ENCODE data around the gene ZNF641. TPM values are rescaled to one million over a fixed set of nuclear protein-coding genes. Genes with fewer than 3 reads are reported as not detected.
"Not testable (repeated sequence)": the region's sequence is repeated elsewhere in the genome, so short reads cannot be mapped to it uniquely, and the experiment has no call there.

The ZNF641 gene
- polyA plus RNA-seq, 4 donors = 4.0 to 17.8 (median 4.6) TPM

- FAIRE-seq = no peak
- 96 to 99% (median 96%) methylated on average over 8 of the region's 8 CpGs for WGBS, 3 donors
- H3K4me1 ChIP-seq (ENCODE audit: control insufficient read depth in 3 of 3, insufficient read depth in 2 of 3, low read depth in 1 of 3, low read length in 2 of 3) = no peaks in the 10 kb centered on the region
- H3K9me3 ChIP-seq (ENCODE audit: control insufficient read depth in 2 of 2, insufficient read depth in 1 of 2, low read depth in 1 of 2, low read length in 1 of 2) = no peaks in the 10 kb centered on the region
- H3K36me3 ChIP-seq (ENCODE audit: control insufficient read depth in 3 of 3, insufficient read depth in 2 of 3, low read depth in 1 of 3, low read length in 3 of 3) = peaks cover 12 to 37% (median 15%) of the 10 kb centered on the region in 3 donors
- H3K27me3 ChIP-seq (ENCODE audit: control insufficient read depth in 3 of 3, insufficient read depth in 3 of 3, low read length in 3 of 3) = no peaks in the 10 kb centered on the region
- no peak overlapping the region for H3K4me3 ChIP-seq (ENCODE audit: low read depth in 1 of 3, low read length in 3 of 3)
- no peak overlapping the region for H3K27ac ChIP-seq (ENCODE audit: low read depth in 1 of 3, low read length in 2 of 3)
- DNase-seq = no peak
Measured at GRCh38 chr12:48342980-48343379, 7.7 kb downstream of the ZNF641 start.

DNA sequence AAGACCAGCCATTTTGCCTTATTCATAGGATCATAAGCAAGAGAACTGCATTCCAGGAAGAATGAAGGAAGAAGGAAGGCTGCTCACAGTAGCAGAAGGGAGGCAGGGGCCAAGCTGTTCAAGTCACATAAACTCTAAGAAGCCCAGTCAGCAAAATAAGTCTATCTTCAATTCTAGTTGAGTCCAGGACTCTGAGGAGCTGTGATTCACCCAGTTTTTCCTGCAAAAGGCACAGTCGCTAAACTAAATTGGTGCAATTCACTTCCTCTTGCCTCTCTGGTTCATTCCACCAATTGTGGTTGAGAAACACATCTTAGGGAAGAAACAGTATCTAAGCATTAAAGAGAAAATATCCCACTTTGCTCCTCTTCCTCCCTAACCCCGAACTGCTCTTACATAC lies 9.8 kb downstream of the ZNF641 start:
- peaks cover 8 to 28% (median 10%) of the 10 kb centered on the region in 3 donors for H3K36me3 ChIP-seq (ENCODE audit: control insufficient read depth in 3 of 3, insufficient read depth in 2 of 3, low read depth in 1 of 3, low read length in 3 of 3)
- WGBS, 3 donors = 81 to 100% (median 87%) methylated on average over 2 of the region's 2 CpGs
- H3K9me3 ChIP-seq (ENCODE audit: control insufficient read depth in 2 of 2, insufficient read depth in 1 of 2, low read depth in 1 of 2, low read length in 1 of 2) = no peaks in the 10 kb centered on the region
- no peak overlapping the region for H3K4me3 ChIP-seq (ENCODE audit: low read depth in 1 of 3, low read length in 3 of 3)
- no peaks in the 10 kb centered on the region for H3K27me3 ChIP-seq (ENCODE audit: control insufficient read depth in 3 of 3, insufficient read depth in 3 of 3, low read length in 3 of 3)
- H3K4me1 ChIP-seq (ENCODE audit: control insufficient read depth in 3 of 3, insufficient read depth in 2 of 3, low read depth in 1 of 3, low read length in 2 of 3) = no peaks in the 10 kb centered on the region
- no peak for FAIRE-seq
- no peak overlapping the region for H3K27ac ChIP-seq (ENCODE audit: low read depth in 1 of 3, low read length in 2 of 3)
- DNase-seq = no peak

DNA sequence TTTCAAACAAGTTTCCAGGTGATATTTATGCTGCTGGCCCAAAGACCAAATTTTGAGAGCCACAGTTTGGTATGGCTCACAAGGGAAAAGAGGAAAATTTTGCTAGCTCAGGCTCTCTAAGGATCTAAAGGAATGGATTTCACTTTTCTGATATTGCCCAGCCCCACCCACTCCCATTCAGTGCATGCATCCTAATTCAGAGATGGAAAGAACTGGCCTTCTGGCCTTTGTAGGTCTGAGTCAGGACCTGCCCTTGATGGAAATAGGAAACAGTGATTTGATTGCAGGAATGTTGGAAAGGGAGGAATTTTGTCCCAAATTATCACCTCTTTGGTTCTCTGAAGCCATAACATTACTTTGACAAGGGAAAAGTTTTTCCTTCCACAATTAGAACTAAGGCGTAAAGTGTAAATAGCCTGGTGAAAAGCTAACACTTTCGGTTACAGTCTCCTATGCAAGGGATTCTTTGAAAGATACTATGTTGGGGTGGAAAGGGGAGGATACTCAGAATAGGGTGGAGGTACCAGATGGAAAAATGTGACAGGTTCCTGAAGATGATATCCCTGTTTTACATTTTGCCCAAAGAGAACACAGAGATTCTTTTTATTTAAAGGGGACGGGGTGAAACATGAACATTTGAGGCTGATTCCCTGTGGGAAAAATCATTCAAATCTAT lies 11.1 kb downstream of the ZNF641 start:
- Histone ChIP-seq H3K27ac (ENCODE audit: low read depth in 1 of 3, low read length in 2 of 3) (no peak overlapping the region), H3K4me3 (ENCODE audit: low read depth in 1 of 3, low read length in 3 of 3) (no peak overlapping the region), H3K9me3 (ENCODE audit: control insufficient read depth in 2 of 2, insufficient read depth in 1 of 2, low read depth in 1 of 2, low read length in 1 of 2) (no peaks in the 10 kb centered on the region), H3K36me3 (ENCODE audit: control insufficient read depth in 3 of 3, insufficient read depth in 2 of 3, low read depth in 1 of 3, low read length in 3 of 3) (peaks cover 3 to 19% (median 5%) of the 10 kb centered on the region in 3 donors), H3K4me1 (ENCODE audit: control insufficient read depth in 3 of 3, insufficient read depth in 2 of 3, low read depth in 1 of 3, low read length in 2 of 3) (no peaks in the 10 kb centered on the region), H3K27me3 (ENCODE audit: control insufficient read depth in 3 of 3, insufficient read depth in 3 of 3, low read length in 3 of 3) (no peaks in the 10 kb centered on the region)
- FAIRE-seq (no peak), DNase-seq (no peak)
- WGBS, 3 donors = 90 to 98% (median 95%) methylated on average over 3 of the region's 3 CpGs

DNA sequence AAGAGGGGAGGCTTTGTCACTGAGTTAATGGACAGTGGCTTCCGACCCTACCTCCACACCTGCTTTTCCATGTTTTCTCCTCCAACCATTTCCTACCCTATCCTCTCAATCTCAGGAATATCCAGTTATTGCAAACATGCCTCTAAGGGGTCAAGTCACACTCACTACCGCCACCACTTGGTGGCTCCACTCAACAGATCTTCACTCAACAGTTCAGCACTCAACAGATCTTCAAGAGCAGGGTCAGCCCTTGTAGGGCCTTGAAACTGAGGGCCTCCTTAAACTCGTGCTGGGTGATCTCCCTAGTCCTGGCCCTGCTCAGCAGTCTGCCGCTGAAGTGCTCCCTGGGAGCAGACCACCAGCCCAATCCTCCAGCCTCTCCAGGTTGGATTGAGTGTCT lies 14.2 kb downstream of the ZNF641 start:
- Histone ChIP-seq H3K9me3 (ENCODE audit: control insufficient read depth in 2 of 2, insufficient read depth in 1 of 2, low read depth in 1 of 2, low read length in 1 of 2) (no peaks in the 10 kb centered on the region), H3K4me3 (ENCODE audit: low read depth in 1 of 3, low read length in 3 of 3) (no peak overlapping the region)
- peak in 1 of 2 donors; percentile 23 for DNase-seq

DNA sequence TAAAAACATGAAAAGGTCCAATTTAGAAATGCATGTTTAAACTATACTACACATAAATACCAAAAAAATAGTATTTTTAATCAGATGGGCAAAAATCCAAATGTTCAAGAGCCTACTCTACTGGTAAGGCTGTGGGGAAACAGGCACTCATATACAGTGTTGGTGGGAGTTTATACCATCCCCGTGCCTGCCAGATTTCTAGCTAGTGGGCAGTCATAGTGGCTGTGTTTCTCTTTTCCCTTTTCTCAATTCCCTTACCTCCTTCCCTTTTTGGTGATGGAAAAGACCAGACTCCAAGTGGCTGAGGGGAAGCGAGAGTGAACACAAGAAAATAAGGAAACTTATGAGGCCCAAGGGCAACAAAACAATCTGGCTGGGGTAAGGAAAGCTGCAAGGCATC lies 14.7 kb downstream of the ZNF641 start:
- 65 to 78% (median 77%) methylated on average over 2 of the region's 2 CpGs for WGBS, 3 donors
- H3K4me1 ChIP-seq (ENCODE audit: control insufficient read depth in 3 of 3, insufficient read depth in 2 of 3, low read depth in 1 of 3, low read length in 2 of 3) = no peaks in the 10 kb centered on the region
- FAIRE-seq (no peak), DNase-seq (no peak)
- no peaks in the 10 kb centered on the region for H3K27me3 ChIP-seq (ENCODE audit: control insufficient read depth in 3 of 3, insufficient read depth in 3 of 3, low read length in 3 of 3)
- H3K36me3 ChIP-seq (ENCODE audit: control insufficient read depth in 3 of 3, insufficient read depth in 2 of 3, low read depth in 1 of 3, low read length in 3 of 3) = peaks cover 0 to 5% (median 2%) of the 10 kb centered on the region in 3 donors
- H3K27ac ChIP-seq (ENCODE audit: low read depth in 1 of 3, low read length in 2 of 3) = no peak overlapping the region
- no peaks in the 10 kb centered on the region for H3K9me3 ChIP-seq (ENCODE audit: control insufficient read depth in 2 of 2, insufficient read depth in 1 of 2, low read depth in 1 of 2, low read length in 1 of 2)
- H3K4me3 ChIP-seq (ENCODE audit: low read depth in 1 of 3, low read length in 3 of 3) = no peak overlapping the region

More for the DNA sequence above, 14.2 kb downstream of the ZNF641 start:
- WGBS, 3 donors = 59 to 71% (median 67%) methylated on average over 4 of the region's 4 CpGs
- H3K36me3 ChIP-seq (ENCODE audit: control insufficient read depth in 3 of 3, insufficient read depth in 2 of 3, low read depth in 1 of 3, low read length in 3 of 3) = peaks cover under 1 to 5% (median 2%) of the 10 kb centered on the region in 3 donors
- no peak overlapping the region for H3K27ac ChIP-seq (ENCODE audit: low read depth in 1 of 3, low read length in 2 of 3)
- no peak for FAIRE-seq
- H3K27me3 ChIP-seq (ENCODE audit: control insufficient read depth in 3 of 3, insufficient read depth in 3 of 3, low read length in 3 of 3) = no peaks in the 10 kb centered on the region
- no peaks in the 10 kb centered on the region for H3K4me1 ChIP-seq (ENCODE audit: control insufficient read depth in 3 of 3, insufficient read depth in 2 of 3, low read depth in 1 of 3, low read length in 2 of 3)

DNA sequence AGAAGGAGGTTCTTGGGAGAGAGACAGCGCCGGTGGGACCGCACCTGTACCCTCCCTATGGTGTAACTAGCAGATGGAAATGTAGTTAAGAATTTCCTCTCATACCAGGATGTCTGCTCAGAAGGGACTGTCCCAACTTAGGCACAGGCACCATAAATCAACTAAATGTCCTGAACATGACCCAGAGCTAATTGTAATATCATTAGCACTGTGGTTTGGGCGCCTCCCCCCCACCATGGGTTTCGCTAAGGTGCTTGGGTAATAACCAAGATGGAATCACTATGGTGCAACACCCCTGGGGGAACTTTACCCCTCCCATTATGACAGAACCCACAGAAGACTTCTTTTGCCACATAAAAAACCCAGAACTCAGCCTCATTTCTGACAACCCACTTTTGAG lies 15.9 kb downstream of the ZNF641 start:
- WGBS, 3 donors = 27 to 73% (median 72%) methylated on average over 5 of the region's 5 CpGs
- no peak for DNase-seq
- FAIRE-seq = no peak
- no peaks in the 10 kb centered on the region for H3K27me3 ChIP-seq (ENCODE audit: control insufficient read depth in 3 of 3, insufficient read depth in 3 of 3, low read length in 3 of 3)
- H3K36me3 ChIP-seq (ENCODE audit: control insufficient read depth in 3 of 3, insufficient read depth in 2 of 3, low read depth in 1 of 3, low read length in 3 of 3) = peaks cover 0 to 5% (median 0%) of the 10 kb centered on the region in 3 donors
- H3K4me1 ChIP-seq (ENCODE audit: control insufficient read depth in 3 of 3, insufficient read depth in 2 of 3, low read depth in 1 of 3, low read length in 2 of 3) = no peaks in the 10 kb centered on the region
- H3K27ac ChIP-seq (ENCODE audit: low read depth in 1 of 3, low read length in 2 of 3) = no peak overlapping the region
- no peaks in the 10 kb centered on the region for H3K9me3 ChIP-seq (ENCODE audit: control insufficient read depth in 2 of 2, insufficient read depth in 1 of 2, low read depth in 1 of 2, low read length in 1 of 2)
- H3K4me3 ChIP-seq (ENCODE audit: low read depth in 1 of 3, low read length in 3 of 3) = no peak overlapping the region

DNA sequence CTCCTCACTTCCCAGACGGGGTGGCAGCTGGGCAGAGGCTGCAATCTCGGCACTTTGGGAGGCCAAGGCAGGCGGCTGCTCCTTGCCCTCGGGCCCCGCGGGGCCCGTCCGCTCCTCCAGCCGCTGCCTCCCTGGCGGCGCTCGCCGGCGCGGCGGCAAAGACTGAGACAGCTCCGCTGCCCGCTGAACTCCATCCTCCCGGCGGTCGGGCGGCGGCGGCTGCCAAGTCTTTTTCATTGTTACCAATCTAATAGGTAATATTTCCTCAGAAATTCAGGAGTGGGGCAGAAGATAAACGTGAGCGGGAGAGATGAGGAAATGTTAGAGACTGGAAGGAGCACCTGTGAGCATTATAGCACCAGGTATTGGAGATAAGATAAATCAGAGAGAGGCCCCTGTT lies 17.0 kb downstream of the ZNF641 start:
- not testable (repeated sequence) for FAIRE-seq; H3K4me3 ChIP-seq (ENCODE audit: low read depth in 1 of 3, low read length in 3 of 3)
- WGBS, 3 donors = 94 to 97% methylated on average over 3 to 26 of the region's 26 CpGs; no CpG with 5 or more reads in 1 of the 3 donors

DNA sequence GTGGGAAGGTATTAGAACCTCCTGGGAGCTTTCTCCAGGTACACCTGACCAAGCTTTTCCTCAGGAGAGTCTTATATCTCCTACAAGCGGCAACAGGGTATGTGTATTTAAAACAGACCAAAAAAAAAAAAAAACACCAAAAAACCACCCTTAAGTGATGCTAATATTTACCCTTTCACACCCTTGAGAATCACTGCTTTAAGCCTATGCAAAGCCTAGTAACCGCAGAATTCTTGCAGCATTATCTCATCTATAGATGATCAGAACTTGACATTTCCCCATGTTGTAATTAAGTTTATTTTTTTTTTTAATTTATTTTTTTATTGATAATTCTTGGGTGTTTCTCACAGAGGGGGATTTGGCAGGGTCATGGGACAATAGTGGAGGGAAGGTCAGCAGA lies 19.3 kb downstream of the ZNF641 start:
- Histone ChIP-seq H3K4me3 (ENCODE audit: low read depth in 1 of 3, low read length in 3 of 3) (no peak overlapping the region), H3K36me3 (ENCODE audit: control insufficient read depth in 3 of 3, insufficient read depth in 2 of 3, low read depth in 1 of 3, low read length in 3 of 3) (peaks cover 0 to 2% (median 0%) of the 10 kb centered on the region in 3 donors), H3K27ac (ENCODE audit: low read depth in 1 of 3, low read length in 2 of 3) (no peak overlapping the region), H3K27me3 (ENCODE audit: control insufficient read depth in 3 of 3, insufficient read depth in 3 of 3, low read length in 3 of 3) (no peaks in the 10 kb centered on the region), H3K4me1 (ENCODE audit: control insufficient read depth in 3 of 3, insufficient read depth in 2 of 3, low read depth in 1 of 3, low read length in 2 of 3) (no peaks in the 10 kb centered on the region), H3K9me3 (ENCODE audit: control insufficient read depth in 2 of 2, insufficient read depth in 1 of 2, low read depth in 1 of 2, low read length in 1 of 2) (no peaks in the 10 kb centered on the region)
- FAIRE-seq (no peak), DNase-seq (no peak)
- 79 to 93% (median 93%) methylated on average over 2 of the region's 2 CpGs for WGBS, 3 donors

More for the DNA sequence above, 17.0 kb downstream of the ZNF641 start:
- H3K27me3 ChIP-seq (ENCODE audit: control insufficient read depth in 3 of 3, insufficient read depth in 3 of 3, low read length in 3 of 3); H3K36me3 ChIP-seq (ENCODE audit: control insufficient read depth in 3 of 3, insufficient read depth in 2 of 3, low read depth in 1 of 3, low read length in 3 of 3); H3K4me1 ChIP-seq (ENCODE audit: control insufficient read depth in 3 of 3, insufficient read depth in 2 of 3, low read depth in 1 of 3, low read length in 2 of 3); H3K9me3 ChIP-seq (ENCODE audit: control insufficient read depth in 2 of 2, insufficient read depth in 1 of 2, low read depth in 1 of 2, low read length in 1 of 2); H3K27ac ChIP-seq (ENCODE audit: low read depth in 1 of 3, low read length in 2 of 3); DNase-seq: not testable (repeated sequence)
